ENCODE measurements around the gene CDKAL1. TPM values are rescaled to one million over a fixed set of nuclear protein-coding genes. Genes with fewer than 3 reads are reported as not detected.

The CDKAL1 gene
- total RNA-seq, 1 donor from 2014 or later: 14.8 TPM

DNA sequence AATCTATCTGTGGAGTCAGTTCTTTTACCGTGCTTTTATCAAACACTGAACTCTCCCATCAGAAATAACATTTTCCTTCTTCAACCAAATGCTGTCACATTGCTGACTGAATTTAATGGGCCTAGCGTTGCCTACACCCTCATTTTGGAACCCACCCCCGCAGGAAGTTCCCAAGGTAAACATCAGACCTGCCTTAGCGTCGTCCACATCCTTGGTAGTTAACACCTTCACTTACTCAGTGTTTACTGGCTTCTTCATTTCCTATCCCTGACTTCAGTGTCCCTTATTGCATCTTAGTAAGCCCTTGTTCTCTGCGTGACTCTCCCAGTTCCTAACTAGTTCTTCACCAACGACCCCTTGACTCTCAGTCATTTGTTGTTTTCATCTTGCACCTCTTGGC, 567.9 kb downstream of the CDKAL1 start:
- Mint-ChIP-seq H3K4me3 (ENCODE audit: unreplicated experiment) (no peak overlapping the region), H3K4me1 (ENCODE audit: unreplicated experiment) (peaks cover 2% of the 10 kb centered on the region)

DNA sequence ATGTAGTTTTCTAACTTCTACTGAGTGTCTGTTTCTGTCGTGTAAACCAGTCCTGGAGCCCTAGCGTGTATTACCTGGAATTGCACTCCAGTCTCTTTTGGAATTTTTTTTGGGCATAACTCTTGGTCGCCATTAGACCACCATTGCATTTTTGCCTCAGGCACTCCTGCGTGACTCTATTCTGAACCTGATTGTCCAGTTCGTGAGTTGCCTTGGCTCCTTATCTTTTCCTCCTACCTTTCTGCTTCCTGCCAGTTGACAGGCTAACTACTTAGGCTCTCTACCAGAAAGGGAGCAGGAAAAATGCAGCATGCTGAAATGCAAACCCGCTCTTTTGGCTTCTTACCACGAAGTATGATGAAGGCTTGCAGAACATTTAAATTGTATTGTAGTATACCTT, 568.4 kb downstream of the CDKAL1 start:
- DNase-seq (ENCODE audit: extremely low spot score, unreplicated experiment): no peak
- Mint-ChIP-seq H3K4me3 (ENCODE audit: unreplicated experiment) (no peak overlapping the region), H3K36me3 (ENCODE audit: unreplicated experiment) (no peaks in the 10 kb centered on the region), H3K27ac (ENCODE audit: unreplicated experiment) (no peak overlapping the region), H3K27me3 (ENCODE audit: unreplicated experiment) (no peaks in the 10 kb centered on the region), H3K9me3 (ENCODE audit: unreplicated experiment) (peaks cover 4% of the 10 kb centered on the region), H3K4me1 (ENCODE audit: unreplicated experiment) (peaks cover 2% of the 10 kb centered on the region)
- TF ChIP-seq, protein P1, sequence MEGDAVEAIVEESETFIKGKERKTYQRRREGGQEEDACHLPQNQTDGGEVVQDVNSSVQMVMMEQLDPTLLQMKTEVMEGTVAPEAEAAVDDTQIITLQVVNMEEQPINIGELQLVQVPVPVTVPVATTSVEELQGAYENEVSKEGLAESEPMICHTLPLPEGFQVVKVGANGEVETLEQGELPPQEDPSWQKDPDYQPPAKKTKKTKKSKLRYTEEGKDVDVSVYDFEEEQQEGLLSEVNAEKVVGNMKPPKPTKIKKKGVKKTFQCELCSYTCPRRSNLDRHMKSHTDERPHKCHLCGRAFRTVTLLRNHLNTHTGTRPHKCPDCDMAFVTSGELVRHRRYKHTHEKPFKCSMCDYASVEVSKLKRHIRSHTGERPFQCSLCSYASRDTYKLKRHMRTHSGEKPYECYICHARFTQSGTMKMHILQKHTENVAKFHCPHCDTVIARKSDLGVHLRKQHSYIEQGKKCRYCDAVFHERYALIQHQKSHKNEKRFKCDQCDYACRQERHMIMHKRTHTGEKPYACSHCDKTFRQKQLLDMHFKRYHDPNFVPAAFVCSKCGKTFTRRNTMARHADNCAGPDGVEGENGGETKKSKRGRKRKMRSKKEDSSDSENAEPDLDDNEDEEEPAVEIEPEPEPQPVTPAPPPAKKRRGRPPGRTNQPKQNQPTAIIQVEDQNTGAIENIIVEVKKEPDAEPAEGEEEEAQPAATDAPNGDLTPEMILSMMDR (IDR thresholded peaks at IDR 0.05): no peak

More for the DNA sequence above, 567.9 kb downstream of the CDKAL1 start:
- TF ChIP-seq, protein P1 (IDR thresholded peaks at IDR 0.05): no peak
- H3K36me3 Mint-ChIP-seq (ENCODE audit: unreplicated experiment): no peaks in the 10 kb centered on the region
- DNase-seq (ENCODE audit: extremely low spot score, unreplicated experiment): no peak
- H3K27ac Mint-ChIP-seq (ENCODE audit: unreplicated experiment): no peak overlapping the region
- no peaks in the 10 kb centered on the region for H3K27me3 Mint-ChIP-seq (ENCODE audit: unreplicated experiment)
- H3K9me3 Mint-ChIP-seq (ENCODE audit: unreplicated experiment): peaks cover 4% of the 10 kb centered on the region

DNA sequence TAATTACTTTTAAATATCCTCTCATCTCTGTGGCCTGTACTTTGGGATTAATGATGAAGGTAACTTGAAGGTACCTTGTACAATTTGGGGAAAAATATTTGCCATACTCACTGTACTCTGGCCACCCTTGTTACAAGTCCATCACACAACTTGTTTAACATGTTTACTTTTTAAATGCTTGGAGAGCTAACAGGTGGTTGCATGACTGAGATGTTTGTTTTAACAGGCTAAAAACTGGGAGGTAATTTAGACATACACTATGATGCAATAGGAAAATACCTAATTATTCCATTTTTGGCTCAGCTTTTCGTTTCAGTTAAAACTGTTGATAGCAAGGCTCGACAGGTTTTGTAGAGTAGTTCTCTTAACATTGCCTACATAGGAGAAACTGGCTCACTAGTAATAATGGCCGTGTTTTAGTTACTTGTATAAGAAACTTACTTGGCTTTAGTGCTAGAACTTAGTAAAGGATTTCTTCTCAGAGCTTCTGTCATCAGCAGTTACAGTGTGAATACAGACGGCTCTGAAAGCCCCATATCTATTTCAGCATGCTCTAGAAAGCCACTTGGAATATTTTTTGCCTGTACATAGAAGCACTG, 569.5 kb downstream of the CDKAL1 start:
- H3K27me3 Mint-ChIP-seq (ENCODE audit: unreplicated experiment): no peaks in the 10 kb centered on the region
- H3K9me3 Mint-ChIP-seq (ENCODE audit: unreplicated experiment): peaks cover under 1% of the 10 kb centered on the region
- TF ChIP-seq, protein P1 (IDR thresholded peaks at IDR 0.05): no peak
- H3K27ac Mint-ChIP-seq (ENCODE audit: unreplicated experiment): no peak overlapping the region
- H3K4me1 Mint-ChIP-seq (ENCODE audit: unreplicated experiment): no peaks in the 10 kb centered on the region
- H3K36me3 Mint-ChIP-seq (ENCODE audit: unreplicated experiment): no peaks in the 10 kb centered on the region
- H3K4me3 Mint-ChIP-seq (ENCODE audit: unreplicated experiment): no peak overlapping the region
- DNase-seq (ENCODE audit: extremely low spot score, unreplicated experiment): no peak

DNA sequence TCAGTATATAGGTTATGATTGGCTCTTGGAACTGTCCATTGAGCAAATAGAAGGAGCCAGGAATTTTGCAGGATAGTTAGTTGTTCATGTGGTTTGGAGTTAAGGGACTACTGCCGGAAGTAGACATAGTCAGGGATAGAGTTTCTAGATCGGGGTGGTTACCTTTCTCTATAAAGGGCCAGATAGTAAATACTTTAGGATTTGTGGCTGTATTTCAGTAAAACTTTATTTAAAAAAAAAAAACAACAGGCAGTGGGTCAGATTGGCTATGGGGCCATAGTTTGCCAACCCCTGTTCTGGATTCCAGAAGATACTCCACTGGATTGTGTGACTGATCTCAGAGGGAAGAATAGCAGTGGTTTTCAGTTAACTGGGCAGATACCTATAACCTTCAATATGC, 570.0 kb downstream of the CDKAL1 start:
- TF ChIP-seq, protein P1 (IDR thresholded peaks at IDR 0.05): no peak
- Mint-ChIP-seq H3K9me3 (ENCODE audit: unreplicated experiment) (no peaks in the 10 kb centered on the region), H3K4me1 (ENCODE audit: unreplicated experiment) (peaks cover under 1% of the 10 kb centered on the region), H3K27ac (ENCODE audit: unreplicated experiment) (no peak overlapping the region), H3K4me3 (ENCODE audit: unreplicated experiment) (no peak overlapping the region), H3K27me3 (ENCODE audit: unreplicated experiment) (no peaks in the 10 kb centered on the region), H3K36me3 (ENCODE audit: unreplicated experiment) (no peaks in the 10 kb centered on the region)
- no peak for DNase-seq (ENCODE audit: extremely low spot score, unreplicated experiment)

DNA sequence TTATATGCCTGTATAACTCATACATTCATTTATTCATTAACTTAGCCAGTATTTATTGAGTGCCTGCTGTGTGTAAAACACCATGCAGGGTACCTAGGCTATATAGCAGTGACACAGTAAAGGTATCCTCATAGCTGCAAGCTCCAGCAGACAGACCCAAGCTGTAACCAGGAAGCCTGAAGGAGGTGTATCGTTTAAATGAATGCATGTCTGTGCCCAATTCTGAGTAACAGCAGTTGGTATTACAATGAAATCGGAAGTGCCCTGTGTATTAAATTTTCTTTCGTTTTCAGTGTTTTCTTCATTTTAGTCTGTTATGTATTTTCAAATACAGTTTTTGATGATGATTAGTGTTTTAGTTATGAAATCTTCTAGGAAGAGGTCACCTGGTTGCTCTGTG, 573.5 kb downstream of the CDKAL1 start:
- TF ChIP-seq, protein P1 (IDR thresholded peaks at IDR 0.05): no peak
- no peak overlapping the region for H3K27ac Mint-ChIP-seq (ENCODE audit: unreplicated experiment)
- H3K4me3 Mint-ChIP-seq (ENCODE audit: unreplicated experiment): no peak overlapping the region
- no peaks in the 10 kb centered on the region for H3K36me3 Mint-ChIP-seq (ENCODE audit: unreplicated experiment)
- no peaks in the 10 kb centered on the region for H3K9me3 Mint-ChIP-seq (ENCODE audit: unreplicated experiment)
- DNase-seq (ENCODE audit: extremely low spot score, unreplicated experiment): no peak
- no peaks in the 10 kb centered on the region for H3K27me3 Mint-ChIP-seq (ENCODE audit: unreplicated experiment)
- H3K4me1 Mint-ChIP-seq (ENCODE audit: unreplicated experiment): peaks cover 4% of the 10 kb centered on the region

All from osteocyte (in vitro differentiated cells).